Measurements from ENCODE around the gene DVL2. TPM values are rescaled to one million over a fixed set of nuclear protein-coding genes. Genes with fewer than 3 reads are reported as not detected.
"Not testable (repeated sequence)": the region's sequence is repeated elsewhere in the genome, so short reads cannot be mapped to it uniquely, and the experiment has no call there.

Gene DVL2
- total RNA-seq, 2 experiments from 2014 or later, result 52.4 to 56.6 TPM

DNA sequence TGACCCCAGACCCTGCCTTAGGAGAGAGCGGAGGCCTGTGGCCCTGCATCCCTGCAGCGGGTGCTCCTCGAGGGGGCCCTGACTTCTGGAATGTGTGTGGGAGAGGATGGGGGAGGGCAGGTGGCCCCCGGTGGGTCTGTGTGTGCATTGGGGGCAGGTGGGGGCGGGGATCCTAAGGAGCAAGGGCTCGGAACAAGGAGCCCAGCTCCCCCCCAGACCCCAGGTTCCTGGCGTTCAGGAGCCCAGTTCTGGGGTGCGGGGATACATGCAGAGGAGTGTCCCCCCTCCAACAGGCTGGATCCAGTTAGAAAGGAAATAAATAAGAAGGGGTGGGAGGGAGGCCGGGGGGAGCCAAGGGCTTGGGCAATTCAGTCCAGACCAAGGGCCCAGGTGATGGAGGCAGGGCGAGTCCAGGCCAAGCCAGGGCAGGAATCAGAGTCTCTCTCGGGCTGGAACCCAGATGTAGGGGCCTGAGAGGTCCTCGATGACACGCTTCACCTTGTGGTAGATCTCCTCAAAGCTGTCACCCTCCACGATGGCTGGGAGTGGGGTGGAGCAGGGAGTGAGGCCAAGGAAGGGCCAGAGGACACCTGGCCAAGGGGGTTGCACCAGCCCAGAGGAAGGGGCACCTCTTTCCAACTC is 43.9 kb downstream of the DVL2 start:
- Mint-ChIP-seq H3K4me1 (ENCODE audit: low read depth) (no peaks in the 10 kb centered on the region), H3K4me3 (no peak overlapping the region), H3K27me3 (ENCODE audit: low read depth) (no peaks in the 10 kb centered on the region), H3K9me3 (ENCODE audit: insufficient read depth) (no peaks in the 10 kb centered on the region), H3K36me3 (ENCODE audit: low read depth) (no peaks in the 10 kb centered on the region), H3K27ac (no peak overlapping the region)
- ChIA-PET POLR2A (no interaction called here), CTCF (no interaction called here)
- ATAC-seq, result no peak
- DNase-seq, result no peak

DNA sequence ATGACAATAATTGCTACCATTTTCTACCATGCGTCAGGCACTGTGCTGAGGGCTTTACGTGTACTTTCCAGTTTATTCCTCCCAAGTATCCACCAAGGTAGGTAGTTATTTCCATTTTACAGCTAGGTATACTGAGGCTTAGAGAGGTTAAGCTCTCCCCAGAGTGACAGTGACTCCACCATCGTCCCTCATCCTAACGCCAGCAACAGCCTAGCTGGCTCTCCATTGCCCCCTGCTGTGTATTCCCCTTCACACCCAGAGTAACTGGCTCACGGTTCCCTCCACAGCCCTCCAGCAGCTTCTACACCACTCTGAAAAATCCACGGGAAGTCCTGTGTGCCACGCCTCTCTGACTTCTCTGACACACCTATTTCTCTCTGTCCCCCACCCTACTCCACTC is 48.1 kb downstream of the DVL2 start:
- POLR2A ChIA-PET, result no interaction called here
- no peak overlapping the region for H3K27ac Mint-ChIP-seq
- DNase-seq, result peak; percentile 36

DNA sequence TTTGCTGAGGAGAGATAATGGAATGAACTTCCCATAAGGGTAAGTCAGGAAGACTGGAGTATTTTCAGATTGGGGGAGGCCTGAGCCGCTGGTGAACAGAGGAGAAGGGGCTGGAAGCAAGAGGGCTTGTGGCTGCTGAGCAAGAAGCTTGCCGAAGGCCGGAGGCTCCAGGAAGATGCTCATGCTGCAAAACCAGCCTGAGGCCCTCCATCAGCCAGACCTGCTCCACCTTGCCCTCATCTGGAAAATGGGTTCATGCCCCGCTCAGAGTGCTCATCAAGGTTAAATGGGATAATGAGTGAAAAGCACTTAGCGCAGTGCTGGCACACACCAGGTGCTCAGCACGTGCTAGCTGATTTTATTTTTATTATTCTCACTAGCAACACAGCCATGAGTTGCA is 49.7 kb downstream of the DVL2 start:
- Mint-ChIP-seq H3K9me3 (ENCODE audit: insufficient read depth) (no peaks in the 10 kb centered on the region), H3K36me3 (ENCODE audit: low read depth) (no peaks in the 10 kb centered on the region), H3K4me1 (ENCODE audit: low read depth) (no peaks in the 10 kb centered on the region), H3K4me3 (no peak overlapping the region), H3K27me3 (ENCODE audit: low read depth) (no peaks in the 10 kb centered on the region), H3K27ac (no peak overlapping the region)
- ChIA-PET CTCF (interaction anchor here (0.6 to 4.2 kb wide), 4 partner anchors 52 to 1100 kb away, joined by 3 to 17 read pairs (median 5); no protein-coding TSS in a partner anchor), POLR2A (no interaction called here)
- ATAC-seq, result no peak
- DNase-seq, result no peak

More for the DNA sequence above, 48.1 kb downstream of the DVL2 start:
- peak; percentile 34 for ATAC-seq
- CTCF ChIA-PET, result interaction anchor here (1.3 to 4.2 kb wide), 5 partner anchors 9 to 182 kb away, joined by 4 to 17 read pairs (median 7); no protein-coding TSS in a partner anchor
- Mint-ChIP-seq H3K36me3 (ENCODE audit: low read depth) (no peaks in the 10 kb centered on the region), H3K4me1 (ENCODE audit: low read depth) (no peaks in the 10 kb centered on the region), H3K27me3 (ENCODE audit: low read depth) (no peaks in the 10 kb centered on the region), H3K4me3 (no peak overlapping the region), H3K9me3 (ENCODE audit: insufficient read depth) (no peaks in the 10 kb centered on the region)

DNA sequence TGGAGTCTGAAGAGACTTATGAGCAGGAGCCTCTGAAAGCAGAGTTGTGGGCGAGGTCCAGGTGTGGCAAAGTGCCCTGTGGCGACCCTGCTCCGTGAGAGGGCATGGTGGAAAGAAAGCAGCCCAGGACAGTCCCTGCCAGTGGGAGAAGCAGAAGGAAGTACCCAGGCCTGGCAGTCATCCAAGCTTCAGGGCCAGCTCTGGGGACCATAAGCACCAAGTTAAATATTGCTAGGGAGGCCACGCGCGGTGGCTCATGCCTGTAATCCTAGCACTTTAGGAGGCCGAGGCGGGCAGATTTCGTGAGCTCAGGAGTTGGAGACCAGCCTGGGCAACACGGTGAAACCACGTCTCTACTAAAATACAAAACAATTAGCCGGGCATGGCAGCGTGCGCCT is 50.2 kb downstream of the DVL2 start:
- Mint-ChIP-seq H3K27ac (no peak overlapping the region), H3K27me3 (ENCODE audit: low read depth) (peaks cover under 1% of the 10 kb centered on the region), H3K4me3 (no peak overlapping the region), H3K9me3 (ENCODE audit: insufficient read depth) (no peaks in the 10 kb centered on the region), H3K4me1 (ENCODE audit: low read depth) (no peaks in the 10 kb centered on the region), H3K36me3 (ENCODE audit: low read depth) (no peaks in the 10 kb centered on the region)
- DNase-seq (no peak), ATAC-seq (peak; percentile 30)
- ChIA-PET CTCF (interaction anchor here (0.6 to 2.1 kb wide), 2 partner anchors 51 to 1101 kb away, joined by 3 to 7 read pairs; no protein-coding TSS in a partner anchor), POLR2A (no interaction called here)

DNA sequence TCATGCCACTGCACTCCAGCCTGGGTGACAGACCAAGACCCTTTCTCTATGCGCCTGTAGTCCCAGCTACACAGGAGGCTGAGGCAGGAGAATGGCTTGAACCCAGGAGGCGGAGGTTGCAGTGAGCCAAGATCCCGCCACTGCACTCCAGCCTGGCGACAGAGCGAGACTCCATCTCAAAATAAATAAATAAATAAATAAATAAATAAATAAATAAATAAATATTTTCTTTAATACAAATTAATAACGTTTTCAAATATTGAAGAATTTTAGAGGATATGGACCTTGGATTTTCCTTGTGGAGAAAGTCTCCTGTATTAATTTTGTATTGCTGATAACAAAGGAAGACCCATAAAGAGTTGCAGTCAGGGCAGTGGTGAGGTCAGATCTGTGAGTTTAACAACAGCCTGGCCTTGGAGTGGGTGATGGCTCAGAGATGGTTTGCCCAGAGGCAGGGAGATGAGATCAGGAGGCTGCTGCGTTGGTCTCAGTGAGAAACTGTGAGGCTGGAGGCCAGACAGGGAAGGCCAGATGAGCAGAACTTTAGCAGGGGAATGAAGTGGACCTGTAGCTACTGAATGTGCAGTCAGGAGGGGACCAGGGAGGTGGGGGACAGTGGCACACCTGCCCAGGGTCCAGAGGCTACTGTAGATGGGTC is 50.8 kb downstream of the DVL2 start:
- POLR2A ChIA-PET, result no interaction called here
- ATAC-seq, result no peak
- Mint-ChIP-seq H3K4me1 (ENCODE audit: low read depth) (no peaks in the 10 kb centered on the region), H3K4me3 (no peak overlapping the region), H3K36me3 (ENCODE audit: low read depth) (no peaks in the 10 kb centered on the region), H3K27me3 (ENCODE audit: low read depth) (peaks cover 2% of the 10 kb centered on the region), H3K9me3 (ENCODE audit: insufficient read depth) (no peaks in the 10 kb centered on the region), H3K27ac (no peak overlapping the region)
- CTCF ChIA-PET, result no interaction called here
- DNase-seq, result no peak

DNA sequence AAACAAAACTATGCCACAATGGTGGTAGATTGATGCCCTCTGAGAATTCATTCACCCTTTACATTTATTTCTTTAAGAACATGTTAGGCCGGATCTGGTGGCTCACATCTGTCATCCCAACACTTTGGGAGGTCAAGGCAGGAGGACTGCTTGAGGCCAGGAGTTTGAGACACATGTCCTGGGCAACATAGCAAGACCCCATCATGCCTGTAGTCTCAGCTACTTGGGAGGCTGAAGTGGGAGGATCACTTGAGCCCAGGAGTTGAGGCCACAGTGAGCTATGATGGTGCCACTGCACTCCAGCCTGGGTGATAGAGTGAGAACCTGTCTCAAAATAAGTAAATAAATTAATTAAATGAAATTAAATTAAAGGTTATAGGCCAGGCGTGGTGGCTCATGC is 52.2 kb downstream of the DVL2 start:
- H3K4me3 Mint-ChIP-seq; H3K36me3 Mint-ChIP-seq (ENCODE audit: low read depth); POLR2A ChIA-PET; ATAC-seq; H3K9me3 Mint-ChIP-seq (ENCODE audit: insufficient read depth); H3K27ac Mint-ChIP-seq; DNase-seq: not testable (repeated sequence)
- H3K27me3 Mint-ChIP-seq (ENCODE audit: low read depth), result peaks cover 14% of the 10 kb centered on the region
- peaks cover 11% of the 10 kb centered on the region for H3K4me1 Mint-ChIP-seq (ENCODE audit: low read depth)
- CTCF ChIA-PET, result interaction anchor here (0.8 to 1.2 kb wide), 3 partner anchors 49 to 136 kb away, joined by 3 to 5 read pairs (median 3); no protein-coding TSS in a partner anchor

DNA sequence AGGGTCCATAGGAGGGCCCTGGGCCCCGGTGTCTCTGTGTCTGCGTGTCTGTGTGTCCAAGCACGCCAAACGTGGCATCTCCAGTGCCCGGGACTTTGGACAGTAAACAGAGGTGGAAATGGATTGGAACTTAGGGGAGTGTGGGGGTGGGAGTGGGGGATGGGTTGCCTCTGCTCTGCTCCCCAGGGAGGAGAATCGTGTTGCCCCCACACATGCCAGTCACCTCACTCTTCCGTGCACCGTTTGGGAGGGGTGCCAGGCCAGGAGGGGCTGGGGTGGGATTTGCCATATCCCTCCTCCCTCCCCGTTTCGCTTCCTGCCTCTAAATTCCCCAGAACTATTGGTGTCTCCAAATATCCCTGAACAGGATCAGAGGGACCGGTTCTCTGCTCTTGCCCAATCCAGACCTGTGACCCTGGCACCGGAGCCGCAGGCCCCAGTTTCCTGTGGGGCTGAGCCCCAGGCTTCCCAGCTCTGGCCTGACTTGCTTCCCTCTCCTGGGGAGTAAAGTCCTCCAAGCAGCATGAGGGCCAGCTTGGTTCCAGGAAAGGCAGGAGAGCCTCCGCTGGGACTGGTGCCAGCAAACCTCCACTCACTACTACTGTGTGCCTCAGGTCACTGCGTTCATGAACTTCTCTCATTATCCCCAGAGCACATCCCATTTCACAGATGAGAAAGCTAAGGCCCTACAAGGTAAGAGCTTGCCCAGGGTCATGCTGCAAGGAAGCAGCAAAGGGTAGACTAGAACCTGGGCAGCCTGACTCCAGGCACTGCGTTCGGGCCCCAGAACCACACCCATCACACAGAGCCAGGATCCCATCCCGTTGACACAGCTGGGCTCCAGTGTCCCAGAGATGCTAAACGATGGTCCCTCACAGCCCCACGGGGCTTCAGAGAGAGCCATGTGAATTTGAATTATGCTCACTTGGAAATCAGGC is 54.7 kb downstream of the DVL2 start, which contains the start of gene ASGR1:
TSS of gene ASGR1 (minus strand) at position 54 of the 938 bp plus-strand sequence. CDS start 807 bp downstream, outside the sequence.
- ChIA-PET POLR2A (interaction anchor here (0.6 kb wide), 1 partner anchor 125 kb away, joined by 5 read pairs; no protein-coding TSS in a partner anchor), CTCF (interaction anchor here (1.0 to 3.9 kb wide), 4 partner anchors 9 to 175 kb away, joined by 3 to 59 read pairs (median 20); no protein-coding TSS in a partner anchor)
- DNase-seq (no peak), ATAC-seq (no peak)
- Mint-ChIP-seq H3K4me3 (no peak within 1 kb of the TSS), H3K4me1 (ENCODE audit: low read depth) (peaks cover 12% of the 10 kb centered on the region), H3K27ac (no peak within 1 kb of the TSS), H3K27me3 (ENCODE audit: low read depth) (peaks cover 14% of the 10 kb centered on the region), H3K36me3 (ENCODE audit: low read depth) (no peaks in the 10 kb centered on the region), H3K9me3 (ENCODE audit: insufficient read depth) (no peaks in the 10 kb centered on the region)

DNA sequence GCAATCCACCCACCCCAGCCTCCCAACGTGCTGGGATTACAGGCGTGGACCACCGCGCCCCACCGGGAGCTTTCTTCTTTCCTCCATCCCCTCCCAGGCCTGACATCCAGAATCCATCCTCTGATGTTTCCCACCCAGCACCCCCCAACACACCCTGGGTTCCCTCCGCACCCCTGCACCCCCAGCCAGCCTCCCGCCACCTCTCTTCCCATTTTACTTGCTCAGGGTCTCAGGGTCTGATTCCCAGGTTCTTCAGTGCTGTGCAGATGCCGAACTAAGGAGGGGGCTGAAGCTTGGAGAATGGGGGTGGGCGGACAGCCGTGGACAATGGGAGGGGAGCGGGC is 55.4 kb downstream of the DVL2 start:
- no peak overlapping the region for H3K27ac Mint-ChIP-seq
- no peak for ATAC-seq
- peaks cover 12% of the 10 kb centered on the region for H3K4me1 Mint-ChIP-seq (ENCODE audit: low read depth)
- ChIA-PET CTCF (interaction anchor here (0.7 to 3.9 kb wide), 6 partner anchors 10 to 265 kb away, joined by 3 to 59 read pairs (median 9); no protein-coding TSS in a partner anchor), POLR2A (no interaction called here)
- no peaks in the 10 kb centered on the region for H3K36me3 Mint-ChIP-seq (ENCODE audit: low read depth)
- H3K27me3 Mint-ChIP-seq (ENCODE audit: low read depth), result peaks cover 14% of the 10 kb centered on the region
- DNase-seq, result no peak
- H3K9me3 Mint-ChIP-seq (ENCODE audit: insufficient read depth), result no peaks in the 10 kb centered on the region
- H3K4me3 Mint-ChIP-seq, result no peak overlapping the region

DNA sequence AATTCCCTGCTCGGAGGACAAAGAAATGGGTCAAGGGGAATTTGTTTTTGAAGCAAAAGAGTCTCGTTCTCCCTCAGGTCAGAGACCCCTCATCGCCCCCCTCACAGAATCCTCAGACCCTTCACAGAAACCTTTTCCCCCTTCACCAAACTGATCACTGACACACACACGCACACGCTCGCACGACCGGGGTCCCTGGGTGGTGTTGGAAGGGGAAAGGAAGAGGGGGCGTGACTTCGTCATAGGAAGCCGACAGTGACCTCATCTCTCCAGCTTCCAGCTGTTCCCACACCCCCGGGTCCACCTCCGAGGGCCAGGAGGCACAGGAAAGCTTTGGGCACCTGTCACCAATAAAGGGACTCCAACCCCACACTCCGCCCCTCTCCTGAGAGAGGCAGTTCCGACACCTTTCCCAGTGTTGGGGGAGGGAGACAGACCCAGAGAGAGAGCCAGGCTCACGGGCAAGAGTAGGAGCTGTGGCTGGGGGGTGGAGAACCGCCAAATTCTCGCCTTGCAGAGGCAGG is 56.3 kb downstream of the DVL2 start:
- no peak overlapping the region for H3K27ac Mint-ChIP-seq

DNA sequence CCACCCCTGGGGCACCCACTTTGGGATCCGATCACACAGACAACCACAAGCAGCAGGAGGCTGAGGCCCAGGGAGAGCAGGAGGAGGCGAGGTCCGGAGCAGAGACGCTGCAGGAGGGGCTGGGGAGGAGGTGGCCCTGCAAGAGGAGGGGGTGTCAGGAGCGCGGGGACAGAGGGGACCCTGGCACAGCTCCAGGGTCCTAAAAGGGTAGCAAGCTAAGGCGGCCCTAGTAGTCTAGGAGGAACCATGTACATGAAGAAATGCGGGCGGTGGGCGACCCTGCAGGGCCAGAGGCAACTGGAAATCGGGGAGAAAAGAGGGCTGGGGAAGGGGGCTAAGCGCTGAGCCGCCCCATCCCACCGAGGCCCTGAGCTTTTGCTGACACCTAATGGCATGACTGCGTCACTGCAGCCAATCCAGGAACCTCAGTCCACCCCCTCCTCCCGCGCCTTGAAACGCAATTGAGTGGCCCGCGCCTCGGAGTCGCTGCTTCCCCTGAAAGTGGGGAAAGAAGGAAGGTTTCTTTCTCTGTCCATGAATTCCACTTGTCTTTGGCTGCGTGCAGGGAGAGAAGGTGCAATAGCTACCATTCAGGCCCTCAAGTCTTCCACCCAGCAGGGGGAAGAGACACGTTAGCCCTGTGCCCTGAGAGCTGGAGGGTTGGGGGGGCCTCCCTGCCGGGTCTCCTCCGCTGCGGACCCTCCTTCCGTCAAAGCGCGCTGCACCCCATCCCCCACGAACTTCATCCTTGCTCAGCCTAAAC is 56.9 kb downstream of the DVL2 start:
- CTCF ChIA-PET, result interaction anchor here (0.8 to 3.9 kb wide), 28 partner anchors 9 to 258 kb away, joined by 3 to 59 read pairs (median 5); partner anchors contain the start of genes NEURL4 and TMEM102
- POLR2A ChIA-PET, result interaction anchor here (1.5 kb wide), 1 partner anchor 132 kb away, joined by 4 read pairs; no protein-coding TSS in a partner anchor
- ATAC-seq, result peak; percentile 70

More for the DNA sequence above, 56.3 kb downstream of the DVL2 start:
- ChIA-PET POLR2A (interaction anchor here (1.5 kb wide), 1 partner anchor 132 kb away, joined by 4 read pairs; no protein-coding TSS in a partner anchor), CTCF (interaction anchor here (0.7 to 3.9 kb wide), 29 partner anchors 8 to 264 kb away, joined by 3 to 59 read pairs (median 5); partner anchors contain the start of genes NEURL4 and TMEM102)
- ATAC-seq (no peak), DNase-seq (no peak)
- peak overlapping the region; percentile 48 for H3K4me3 Mint-ChIP-seq
- H3K36me3 Mint-ChIP-seq (ENCODE audit: low read depth), result no peaks in the 10 kb centered on the region
- H3K27me3 Mint-ChIP-seq (ENCODE audit: low read depth), result peaks cover 14% of the 10 kb centered on the region
- no peaks in the 10 kb centered on the region for H3K9me3 Mint-ChIP-seq (ENCODE audit: insufficient read depth)
- peaks cover 12% of the 10 kb centered on the region for H3K4me1 Mint-ChIP-seq (ENCODE audit: low read depth)

More for the DNA sequence above, 56.9 kb downstream of the DVL2 start:
- Mint-ChIP-seq H3K27ac (no peak overlapping the region), H3K4me1 (ENCODE audit: low read depth) (peaks cover 12% of the 10 kb centered on the region), H3K36me3 (ENCODE audit: low read depth) (no peaks in the 10 kb centered on the region), H3K27me3 (ENCODE audit: low read depth) (peaks cover 14% of the 10 kb centered on the region), H3K9me3 (ENCODE audit: insufficient read depth) (no peaks in the 10 kb centered on the region), H3K4me3 (peak overlapping the region; percentile 48)
- peak; percentile 72 for DNase-seq

Measured in activated CD8-positive, alpha-beta T cell treated with anti-CD3 and anti-CD28 coated beads, Interleukin-2, amount 10 ng/mL, durations not matched to agents 7 days and 5 days (primary cell).